GM12874 (cell line): ENCODE results near the gene DISC1.

Experiments used
- CTCF ChIP-seq: IDR thresholded peaks from 2 replicates; pipeline ENCODE4 v1.5.1; 2011; ENCODE audit warnings: low read depth, mild to moderate bottlenecking, control low read depth, low read length, moderate library complexity; ENCODE audit not compliant: insufficient read depth

The DISC1 gene

GRCh38 chr1:231866392-231867331, 240.1 kb downstream of the DISC1 start:
- TF ChIP-seq CTCF, result peak; percentile 70

GRCh38 chr1:231867607-231868006, 241.0 kb downstream of the DISC1 start:
- TF ChIP-seq CTCF, result no peak

GRCh38 chr1:231869364-231869763, 242.8 kb downstream of the DISC1 start:
- TF ChIP-seq CTCF, result no peak

- TF ChIP-seq CTCF, result no peak
Measured at GRCh38 chr1:231871471-231871870, 244.9 kb downstream of the DISC1 start.

- TF ChIP-seq CTCF, result no peak
Measured at GRCh38 chr1:231871878-231872277, 245.3 kb downstream of the DISC1 start.

- no peak for TF ChIP-seq CTCF
Measured at GRCh38 chr1:231872461-231872910, 245.9 kb downstream of the DISC1 start.

- no peak for TF ChIP-seq CTCF
Measured at GRCh38 chr1:231878737-231879136, 252.1 kb downstream of the DISC1 start.
